T-cell (primary cell): ENCODE data around the gene DMRT1. TPM values are rescaled to one million over a fixed set of nuclear protein-coding genes. Genes with fewer than 3 reads are reported as not detected.

Source experiments
- ATAC-seq, 4 experiments: fragments of 200-7000 bp in 3 of 4; fragments of 150-1000 bp in 1 of 4; cut with Tn5 transposase; replicated peaks in 1 of 4; 1 replicate in 3 of 4; 2 replicates in 1 of 4; pipeline ENCODE4 v1.10.0; 2021; ENCODE audit warnings: moderate library complexity in 3 of 4, mild to moderate bottlenecking in 2 of 4, moderate number of reproducible peaks in 1 of 4
- CTCF ChIA-PET, 2 donors: fragments of 300-600 bp; sonication (Branson Sonifier 250); formaldehyde crosslinking; loops; one replicate each; lab custom pipeline; 2022; ENCODE audit warnings: antibody characterized with exemption in 2 of 2; lab: Charles Lee
- POLR2A ChIA-PET, 2 donors: fragments of 300-600 bp; sonication (Branson Sonifier 250); formaldehyde crosslinking; loops; one replicate each; lab custom pipeline; 2022; ENCODE audit warnings: antibody characterized with exemption in 2 of 2; lab: Charles Lee
- DNase-seq, 35 experiments: peaks; one replicate each; pipeline versions ENCODE4 v3.0.0 to v3.0.0-alpha.2; 2013 to 2023
- H3K27ac ChIP-seq: one replicate; pipeline ENCODE4 v1.5.1; 2013; ENCODE audit warnings: low read length
- H3K27me3 ChIP-seq, 2 experiments: replicated peaks in 1 of 2; 1 replicate in 1 of 2; 2 replicates in 1 of 2; pipeline versions ENCODE4 v1.6.1 to v1.7.0; 2013; ENCODE audit warnings: low read length in 1 of 2, mixed read lengths in 1 of 2; ENCODE audit not compliant: control insufficient read depth in 2 of 2, insufficient read depth in 2 of 2; ENCODE audit errors: extremely low read depth in 1 of 2
- H3K36me3 ChIP-seq, 2 donors: 1 replicate in 1 of 2; 2 replicates in 1 of 2; pipeline versions ENCODE4 v1.6.1 to v1.7.0; 2013; ENCODE audit warnings: low read length in 1 of 2; ENCODE audit not compliant: control insufficient read depth in 2 of 2, insufficient read depth in 1 of 2; ENCODE audit errors: extremely low read depth in 1 of 2
- H3K4me1 ChIP-seq, 2 experiments: 1 replicate in 1 of 2; 2 replicates in 1 of 2; pipeline versions ENCODE4 v1.6.1 to v1.7.0; 2013; ENCODE audit warnings: low read length in 2 of 2, mixed read lengths in 1 of 2; ENCODE audit not compliant: insufficient read depth in 2 of 2, control insufficient read depth in 1 of 2; ENCODE audit errors: extremely low read depth in 1 of 2
- H3K4me3 ChIP-seq, 2 donors: 1 replicate in 1 of 2; 2 replicates in 1 of 2; pipeline versions ENCODE4 v1.5.1 to v1.7.0; 2013; ENCODE audit warnings: mild to moderate bottlenecking in 2 of 2, low read length in 1 of 2, moderate library complexity in 1 of 2; ENCODE audit not compliant: control insufficient read depth in 1 of 2; ENCODE audit errors: extremely low read depth in 1 of 2
- H3K9me3 ChIP-seq: 2 replicates; pipeline ENCODE4 v1.7.0; 2013
- H3K27ac Mint-ChIP-seq, 2 donors: one replicate each; pipeline ENCODE4 v1.8.0; 2020 to 2021; ENCODE audit warnings: mild to moderate bottlenecking in 2 of 2, mixed read lengths in 2 of 2
- H3K27me3 Mint-ChIP-seq, 2 donors: one replicate each; pipeline ENCODE4 v1.8.0; 2021 to 2022; ENCODE audit warnings: mixed read lengths in 2 of 2
- H3K36me3 Mint-ChIP-seq: one replicate; pipeline ENCODE4 v1.8.0; 2021; ENCODE audit warnings: mixed read lengths
- H3K4me1 Mint-ChIP-seq, 3 donors: one replicate each; pipeline ENCODE4 v1.8.0; 2020 to 2022; ENCODE audit warnings: mixed read lengths in 3 of 3, mild to moderate bottlenecking in 1 of 3
- H3K4me3 Mint-ChIP-seq, 3 donors: one replicate each; pipeline ENCODE4 v1.8.0; 2020 to 2022; ENCODE audit warnings: mild to moderate bottlenecking in 3 of 3, mixed read lengths in 3 of 3, moderate library complexity in 3 of 3
- H3K9me3 Mint-ChIP-seq, 3 donors: one replicate each; pipeline ENCODE4 v1.8.0; 2020 to 2022; ENCODE audit warnings: mixed read lengths in 3 of 3
- WGBS: methylation state at CpG from one replicate; pipeline ENCODE4 v1.1.5; 2013; ENCODE audit warnings: missing lambda C conversion rate; ENCODE audit not compliant: insufficient coverage; 5-methylcytosine and 5-hydroxymethylcytosine counted together
- total RNA-seq, 35 experiments: library from RNA in 6 of 35; stranded (reverse) in 6 of 35; fragments of 120-200 nt in 1 of 35; gene quantifications; one replicate each; pipeline versions ENCODE4 v1.2.1 to v1.2.4 and lab custom pipeline; 2013 to 2026

Gene DMRT1
- total RNA-seq, 5 donors from 2014 or later (not counting 1 experiment from before 2014, with no cell fraction given): not detected

- peaks cover 11 to 13% of the 10 kb centered on the region in 2 donors for H3K27me3 Mint-ChIP-seq
- H3K4me1 Mint-ChIP-seq: peaks cover 0 to 2% (median 0%) of the 10 kb centered on the region in 3 donors
- H3K4me3 Mint-ChIP-seq: no peak overlapping the region
- Histone ChIP-seq H3K36me3 (no peaks in the 10 kb centered on the region), H3K4me1 (no peaks in the 10 kb centered on the region), H3K9me3 (no peaks in the 10 kb centered on the region), H3K4me3 (no peak overlapping the region), H3K27me3 (no peaks in the 10 kb centered on the region), H3K27ac (no peak overlapping the region)
- POLR2A ChIA-PET: no interaction called here
- DNase-seq (no peak), ATAC-seq (no peak)
- H3K9me3 Mint-ChIP-seq: no peaks in the 10 kb centered on the region
- CTCF ChIA-PET: no interaction called here
- no peaks in the 10 kb centered on the region for H3K36me3 Mint-ChIP-seq
- 87% methylated on average over 3 of the region's 11 CpGs for WGBS
- H3K27ac Mint-ChIP-seq: no peak overlapping the region
Observed at GRCh38 chr9:801399-802071, 40.0 kb upstream of the DMRT1 start.

GRCh38 chr9:804026-804425 is 37.5 kb upstream of the DMRT1 start:
- no peaks in the 10 kb centered on the region for H3K9me3 Mint-ChIP-seq
- peaks cover 11 to 13% of the 10 kb centered on the region in 2 donors for H3K27me3 Mint-ChIP-seq
- ChIA-PET POLR2A (no interaction called here), CTCF (no interaction called here)
- H3K27ac Mint-ChIP-seq: no peak overlapping the region
- H3K36me3 ChIP-seq: no peaks in the 10 kb centered on the region
- no peak overlapping the region for H3K4me3 ChIP-seq
- ATAC-seq (no peak), DNase-seq (no peak)
- H3K4me1 ChIP-seq: no peaks in the 10 kb centered on the region
- H3K9me3 ChIP-seq: no peaks in the 10 kb centered on the region
- no peaks in the 10 kb centered on the region for H3K36me3 Mint-ChIP-seq
- H3K27me3 ChIP-seq: no peaks in the 10 kb centered on the region
- no peak overlapping the region for H3K27ac ChIP-seq
- H3K4me1 Mint-ChIP-seq: peaks cover 0 to 2% (median 0%) of the 10 kb centered on the region in 3 donors
- no peak overlapping the region for H3K4me3 Mint-ChIP-seq

GRCh38 chr9:805151-805550 is 36.3 kb upstream of the DMRT1 start:
- H3K9me3 ChIP-seq: no peaks in the 10 kb centered on the region
- Mint-ChIP-seq H3K4me3 (no peak overlapping the region), H3K27me3 (peaks cover 11 to 13% of the 10 kb centered on the region in 2 donors), H3K27ac (no peak overlapping the region), H3K4me1 (peaks cover 0 to 2% (median 0%) of the 10 kb centered on the region in 3 donors), H3K36me3 (no peaks in the 10 kb centered on the region), H3K9me3 (no peaks in the 10 kb centered on the region)
- no peaks in the 10 kb centered on the region for H3K4me1 ChIP-seq
- ATAC-seq: no peak
- no peak overlapping the region for H3K4me3 ChIP-seq
- no CpG with 5 or more reads among the region's 3 CpGs for whole genome bisulfite sequencing
- ChIA-PET POLR2A (no interaction called here), CTCF (interaction anchor here in 1 of 2 donors (0.5 to 0.7 kb wide), 2 partner anchors 186 to 198 kb away, joined by 3 read pairs; no protein-coding TSS in a partner anchor)
- H3K27me3 ChIP-seq: no peaks in the 10 kb centered on the region
- no peak for DNase-seq
- no peak overlapping the region for H3K27ac ChIP-seq
- no peaks in the 10 kb centered on the region for H3K36me3 ChIP-seq

- Mint-ChIP-seq H3K4me3 (no peak overlapping the region), H3K27me3 (peaks cover 7% of the 10 kb centered on the region in 2 donors), H3K9me3 (no peaks in the 10 kb centered on the region), H3K27ac (no peak overlapping the region), H3K36me3 (no peaks in the 10 kb centered on the region), H3K4me1 (peaks cover 0 to 2% (median 0%) of the 10 kb centered on the region in 3 donors)
- no peak for ATAC-seq
- Histone ChIP-seq H3K36me3 (no peaks in the 10 kb centered on the region), H3K27ac (no peak overlapping the region), H3K4me3 (no peak overlapping the region), H3K27me3 (no peaks in the 10 kb centered on the region), H3K9me3 (no peaks in the 10 kb centered on the region), H3K4me1 (no peaks in the 10 kb centered on the region)
- ChIA-PET CTCF (interaction anchor here (0.6 to 1.0 kb wide), 9 partner anchors 9 to 1112 kb away, joined by 3 to 8 read pairs (median 4); no protein-coding TSS in a partner anchor), POLR2A (no interaction called here)
- 0% methylated on average over 1 of the region's 8 CpGs for WGBS
- peak in 2 of 35 experiments; percentile 3 to 47 for DNase-seq
Observed at GRCh38 chr9:806285-807156, 35.0 kb upstream of the DMRT1 start.

GRCh38 chr9:811106-811531 is 30.4 kb upstream of the DMRT1 start:
- 67% methylated on average over 4 of the region's 6 CpGs for WGBS
- ChIA-PET POLR2A (no interaction called here), CTCF (no interaction called here)
- no peak overlapping the region for H3K27ac ChIP-seq
- ATAC-seq (no peak), DNase-seq (no peak)
- Mint-ChIP-seq H3K27me3 (no peaks in the 10 kb centered on the region), H3K4me3 (no peak overlapping the region), H3K36me3 (no peaks in the 10 kb centered on the region), H3K27ac (no peak overlapping the region), H3K9me3 (no peaks in the 10 kb centered on the region), H3K4me1 (peaks cover 0 to 2% (median 0%) of the 10 kb centered on the region in 3 donors)
- no peaks in the 10 kb centered on the region for H3K27me3 ChIP-seq
- no peaks in the 10 kb centered on the region for H3K4me1 ChIP-seq
- H3K9me3 ChIP-seq: no peaks in the 10 kb centered on the region
- H3K4me3 ChIP-seq: no peak overlapping the region
- no peaks in the 10 kb centered on the region for H3K36me3 ChIP-seq

- Histone ChIP-seq H3K36me3 (no peaks in the 10 kb centered on the region), H3K4me3 (no peak overlapping the region), H3K27me3 (peaks cover 0 to 3% of the 10 kb centered on the region in 2 experiments), H3K4me1 (no peaks in the 10 kb centered on the region), H3K9me3 (no peaks in the 10 kb centered on the region), H3K27ac (no peak overlapping the region)
- Mint-ChIP-seq H3K36me3 (no peaks in the 10 kb centered on the region), H3K4me3 (peak overlapping the region in 1 of 3 donors; percentile 40), H3K27me3 (peaks cover 3 to 8% of the 10 kb centered on the region in 2 donors), H3K9me3 (no peaks in the 10 kb centered on the region), H3K27ac (no peak overlapping the region), H3K4me1 (peaks cover 6 to 9% (median 8%) of the 10 kb centered on the region in 3 donors)
- CTCF ChIA-PET: no interaction called here
- WGBS: 64% methylated on average over 2 of the region's 3 CpGs
- DNase-seq (no peak), ATAC-seq (no peak)
- POLR2A ChIA-PET: no interaction called here
Observed at GRCh38 chr9:818958-819357, 22.5 kb upstream of the DMRT1 start.
